ENCODE results near the gene C1QTNF8. TPM values are rescaled to one million over a fixed set of nuclear protein-coding genes. Genes with fewer than 3 reads are reported as not detected.

Gene C1QTNF8
- 0.10 TPM in 1 of 2 replicates, not detected in the other for total RNA-seq (2014; rRNA removed; shearing (Covaris generic))

GRCh38 chr16:1096169-1097082, at the start of gene C1QTNF8:
C1QTNF8 (minus strand) TSS chr16:1096244; CDS start chr16:1094922, 1,322 bp downstream.
- DNase-seq (ENCODE audit: low spot score): no peak

GRCh38 chr16:1145383-1146100, 49.5 kb upstream of the C1QTNF8 start:
- DNase-seq (ENCODE audit: low spot score): no peak

GRCh38 chr16:1144476-1145382, 48.7 kb upstream of the C1QTNF8 start:
- DNase-seq (ENCODE audit: low spot score): no peak

- no peak for DNase-seq (ENCODE audit: low spot score)
Measured at GRCh38 chr16:1143761-1144450, 47.9 kb upstream of the C1QTNF8 start.

GRCh38 chr16:1142911-1143310, 46.9 kb upstream of the C1QTNF8 start:
- no peak for DNase-seq (ENCODE audit: low spot score)

GRCh38 chr16:1141716-1142115, 45.7 kb upstream of the C1QTNF8 start:
- DNase-seq (ENCODE audit: low spot score): no peak

GRCh38 chr16:1141191-1141590, 45.1 kb upstream of the C1QTNF8 start:
- no peak for DNase-seq (ENCODE audit: low spot score)

GRCh38 chr16:1140582-1141162, 44.6 kb upstream of the C1QTNF8 start:
- DNase-seq (ENCODE audit: low spot score): no peak

GRCh38 chr16:1137604-1138003, 41.6 kb upstream of the C1QTNF8 start:
- DNase-seq (ENCODE audit: low spot score): no peak

- DNase-seq (ENCODE audit: low spot score): no peak
Measured at GRCh38 chr16:1135459-1135825, 39.4 kb upstream of the C1QTNF8 start.

GRCh38 chr16:1134776-1135458, 38.9 kb upstream of the C1QTNF8 start:
- no peak for DNase-seq (ENCODE audit: low spot score)

GRCh38 chr16:1133810-1134520, 37.9 kb upstream of the C1QTNF8 start:
- no peak for DNase-seq (ENCODE audit: low spot score)

GRCh38 chr16:1133271-1133670, 37.2 kb upstream of the C1QTNF8 start:
- DNase-seq (ENCODE audit: low spot score): no peak

GRCh38 chr16:1132431-1132830, 36.4 kb upstream of the C1QTNF8 start:
- no peak for DNase-seq (ENCODE audit: low spot score)

GRCh38 chr16:1131378-1131994, 35.4 kb upstream of the C1QTNF8 start:
- no peak for DNase-seq (ENCODE audit: low spot score)

- no peak for DNase-seq (ENCODE audit: low spot score)
Measured at GRCh38 chr16:1130382-1130781, 34.3 kb upstream of the C1QTNF8 start.

- DNase-seq (ENCODE audit: low spot score): no peak
Measured at GRCh38 chr16:1129106-1129960, 33.3 kb upstream of the C1QTNF8 start.

Data from HT-29 (cell line).